ENCODE data around the gene CRY2.

DNA sequence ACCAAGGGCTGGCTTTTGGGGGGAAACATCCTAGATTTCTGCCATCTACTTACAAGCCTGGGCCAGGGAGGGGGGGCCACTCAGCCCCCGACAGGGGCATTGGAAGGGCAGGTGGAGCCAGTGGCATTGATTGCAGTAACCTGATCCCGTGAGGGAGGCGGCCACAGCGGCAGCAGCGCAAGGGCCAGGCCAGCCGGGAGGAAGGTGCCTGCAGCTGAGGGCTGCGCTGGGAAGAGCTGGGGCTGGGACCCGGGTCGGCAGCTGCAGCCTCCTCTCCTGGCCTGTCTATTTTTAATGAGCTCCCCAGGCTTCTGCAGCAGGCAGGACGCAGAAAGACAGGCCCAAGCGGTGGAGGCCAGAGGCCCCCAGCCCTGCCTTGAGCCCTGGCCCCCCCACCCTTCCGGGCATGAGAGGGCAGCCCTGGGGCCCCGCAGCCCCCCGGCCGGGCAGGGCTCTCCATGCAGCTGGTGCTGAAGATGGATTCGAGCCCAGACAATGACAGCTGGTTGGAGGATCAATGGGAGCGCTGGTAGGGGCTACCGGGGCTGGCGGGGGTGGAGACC, 49.2 kb downstream of the CRY2 start:
- no peak for TF ChIP-seq CTCF (IDR thresholded peaks at IDR 0.05)
- no peak for TF ChIP-seq POLR2A (IDR thresholded peaks at IDR 0.05)
